HG02885 (cell line): ENCODE results near the gene PAXX.

Source experiments
- ATAC-seq: cut with Tn5 transposase; IDR thresholded peaks from one replicate; pipeline ENCODE4 v1.9.1; 2021; ENCODE audit warnings: mild to moderate bottlenecking; ENCODE audit not compliant: unreplicated experiment, poor library complexity

PAXX gene

GRCh38 chr9:136964833-136965422, 27.3 kb upstream of the PAXX start:
- ATAC-seq: no peak

GRCh38 chr9:136965771-136966484, 26.3 kb upstream of the PAXX start:
- no peak for ATAC-seq

GRCh38 chr9:136968333-136969127, 23.7 kb upstream of the PAXX start:
- no peak for ATAC-seq

- no peak for ATAC-seq
These were observed 23.1 kb upstream of the PAXX start for GRCh38 chr9:136969150-136969549.

- ATAC-seq: no peak
These were observed 22.4 kb upstream of the PAXX start for GRCh38 chr9:136969774-136970173.

GRCh38 chr9:136970361-136970760, 21.9 kb upstream of the PAXX start:
- no peak for ATAC-seq

- no peak for ATAC-seq
These were observed 20.5 kb upstream of the PAXX start for GRCh38 chr9:136971746-136972145.

- ATAC-seq: no peak
These were observed 19.9 kb upstream of the PAXX start for GRCh38 chr9:136972335-136972734.

- ATAC-seq: no peak
These were observed 19.5 kb upstream of the PAXX start for GRCh38 chr9:136972743-136973142.

- no peak for ATAC-seq
These were observed 18.3 kb upstream of the PAXX start for GRCh38 chr9:136973618-136974617.

GRCh38 chr9:136974817-136975535, 17.2 kb upstream of the PAXX start:
- ATAC-seq: no peak

GRCh38 chr9:136975644-136976043, 16.6 kb upstream of the PAXX start:
- no peak for ATAC-seq

GRCh38 chr9:136977223-136977622, 15.0 kb upstream of the PAXX start, which contains the start of gene PTGDS:
Gene PTGDS (plus strand): TSS chr9:136977504. CDS start chr9:136977579, 75 bp downstream.
- ATAC-seq: no peak

- no peak for ATAC-seq
These were observed 14.6 kb upstream of the PAXX start for GRCh38 chr9:136977649-136978072.

- ATAC-seq: no peak
These were observed 14.0 kb upstream of the PAXX start for GRCh38 chr9:136978073-136978864.

GRCh38 chr9:136978865-136979544, 13.2 kb upstream of the PAXX start:
- no peak for ATAC-seq

GRCh38 chr9:136979769-136980587, 12.2 kb upstream of the PAXX start:
- ATAC-seq: no peak
